GM23338 (cell line): ENCODE data around the gene P3H4. TPM values are rescaled to one million over a fixed set of nuclear protein-coding genes. Genes with fewer than 3 reads are reported as not detected.
A peak's percentile ranks its signal among the peaks of the same experiment; 100 is the strongest.

Experiments used
- ATAC-seq: fragments of 200-7000 bp; cut with Tn5 transposase; 3 replicates; pipeline ENCODE4 v1.9.1; 2020
- DNase-seq: peaks from one replicate; pipeline ENCODE4 v3.0.0-alpha.2; 2015; ENCODE audit warnings: low spot score
- H2AFZ ChIP-seq: fragments of 200-600 bp; sonication (generic); 2 replicates; pipeline ENCODE4 v1.8.0; 2016; ENCODE audit warnings: antibody characterized with exemption, mild to moderate bottlenecking, moderate library complexity
- H3F3A ChIP-seq: fragments of 200-600 bp; sonication (generic); replicated peaks from 2 replicates; pipeline ENCODE4 v1.8.0; 2017; ENCODE audit warnings: antibody characterized with exemption, mixed run types, low read depth
- H3K27ac ChIP-seq: fragments of 200-600 bp; sonication (generic); 2 replicates; pipeline ENCODE4 v1.6.1; 2016; ENCODE audit warnings: low read depth
- H3K27me3 ChIP-seq: fragments of 200-600 bp; sonication (generic); 2 replicates; pipeline ENCODE4 v1.8.0; 2016; ENCODE audit warnings: mild to moderate bottlenecking, mixed run types, moderate library complexity; ENCODE audit not compliant: insufficient read depth
- H3K36me3 ChIP-seq: fragments of 200-600 bp; sonication (generic); 2 replicates; pipeline ENCODE4 v1.8.0; 2016; ENCODE audit warnings: mild to moderate bottlenecking; ENCODE audit not compliant: insufficient read depth
- H3K4me1 ChIP-seq: fragments of 200-600 bp; sonication (generic); 2 replicates; pipeline ENCODE4 v1.8.0; 2016; ENCODE audit warnings: mild to moderate bottlenecking, moderate library complexity; ENCODE audit not compliant: insufficient read depth
- H3K4me2 ChIP-seq: fragments of 200-600 bp; sonication (generic); 2 replicates; pipeline ENCODE4 v1.7.1; 2017; ENCODE audit warnings: mixed run types
- H3K4me3 ChIP-seq: fragments of 200-600 bp; sonication (generic); 2 replicates; pipeline ENCODE4 v1.6.1; 2016; ENCODE audit warnings: mixed run types
- H3K79me2 ChIP-seq: fragments of 200-600 bp; sonication (generic); replicated peaks from 2 replicates; pipeline ENCODE4 v1.8.0; 2017; ENCODE audit warnings: mild to moderate bottlenecking; ENCODE audit not compliant: insufficient read depth
- H3K9me2 ChIP-seq: fragments of 200-600 bp; sonication (generic); 2 replicates; pipeline ENCODE4 v1.8.0; 2017; ENCODE audit not compliant: insufficient read depth
- H4K20me1 ChIP-seq: fragments of 200-600 bp; sonication (generic); replicated peaks from 2 replicates; pipeline ENCODE4 v1.8.0; 2017; ENCODE audit warnings: mild to moderate bottlenecking; ENCODE audit not compliant: insufficient read depth
- H3K27ac Mint-ChIP-seq: 2 replicates; pipeline ENCODE4 v1.8.0; 2020; ENCODE audit warnings: inconsistent platforms, mild to moderate bottlenecking, moderate library complexity, mixed read lengths
- H3K27me3 Mint-ChIP-seq: 3 replicates; pipeline ENCODE4 v1.8.0; 2022; ENCODE audit warnings: low read depth, mild to moderate bottlenecking, moderate library complexity, mixed read lengths, inconsistent platforms; ENCODE audit not compliant: insufficient read depth, poor library complexity
- H3K36me3 Mint-ChIP-seq: 3 replicates; pipeline ENCODE4 v1.8.0; 2021; ENCODE audit warnings: low read depth, mild to moderate bottlenecking, inconsistent platforms, moderate library complexity, mixed read lengths
- H3K4me1 Mint-ChIP-seq: 3 replicates; pipeline ENCODE4 v1.8.0; 2020; ENCODE audit warnings: mild to moderate bottlenecking, inconsistent platforms, mixed read lengths
- H3K4me3 Mint-ChIP-seq: 3 replicates; pipeline ENCODE4 v1.8.0; 2021; ENCODE audit warnings: moderate library complexity, mild to moderate bottlenecking, inconsistent platforms, mixed read lengths
- H3K9me3 Mint-ChIP-seq: 3 replicates; pipeline ENCODE4 v1.8.0; 2020; ENCODE audit warnings: moderate library complexity, mild to moderate bottlenecking, inconsistent platforms, mixed read lengths
- CREB1 ChIP-seq: fragments of 250-450 bp; sonication (Bioruptor Pico); IDR thresholded peaks from 2 replicates; pipeline ENCODE4 v1.5.0; 2020; ENCODE audit warnings: low read depth, mild to moderate bottlenecking, moderate library complexity
- CTCF ChIP-seq, 2 experiments: fragments of 200-600 bp in 1 of 2; sonication (generic) in 1 of 2; conservative IDR thresholded peaks; 2 replicates each; pipeline versions ENCODE4 v1.5.1 to v1.6.1; 2016 to 2017; ENCODE audit warnings: antibody characterized with exemption in 2 of 2, low read depth in 2 of 2, mild to moderate bottlenecking in 2 of 2, moderate library complexity in 1 of 2
- ETS1 ChIP-seq: IDR thresholded peaks from 2 replicates; pipeline ENCODE4 v1.6.1; 2016; ENCODE audit warnings: antibody characterized with exemption
- EZH2 ChIP-seq: fragments of 200-600 bp; sonication (generic); IDR thresholded peaks from one replicate; pipeline ENCODE4 v1.8.0; 2017; ENCODE audit warnings: antibody characterized with exemption, mild to moderate bottlenecking, low read depth; ENCODE audit not compliant: unreplicated experiment
- EZH2phosphoT487 ChIP-seq: fragments of 200-600 bp; sonication (generic); IDR thresholded peaks from one replicate; pipeline ENCODE4 v1.8.1; 2018; ENCODE audit warnings: antibody characterized with exemption; ENCODE audit not compliant: unreplicated experiment
- JUNB ChIP-seq: IDR thresholded peaks from one replicate; pipeline ENCODE4 v1.6.1; 2016; ENCODE audit warnings: antibody characterized with exemption; ENCODE audit not compliant: unreplicated experiment
- NANOG ChIP-seq: IDR thresholded peaks from 2 replicates; pipeline ENCODE4 v1.6.1; 2016; ENCODE audit warnings: antibody characterized with exemption, borderline replicate concordance
- POLR2AphosphoS5 ChIP-seq: IDR thresholded peaks from 2 replicates; pipeline ENCODE4 v1.6.1; 2016; ENCODE audit warnings: antibody characterized with exemption, low read depth
- REST ChIP-seq: IDR thresholded peaks from one replicate; pipeline ENCODE4 v1.6.1; 2018; ENCODE audit warnings: antibody characterized with exemption; ENCODE audit not compliant: unreplicated experiment
- STAT1 ChIP-seq: IDR thresholded peaks from one replicate; pipeline ENCODE4 v1.6.1; 2016; ENCODE audit warnings: antibody characterized with exemption; ENCODE audit not compliant: unreplicated experiment
- ZNF114 ChIP-seq: fragments of 250-450 bp; sonication (Bioruptor Pico); IDR thresholded peaks from 2 replicates; pipeline ENCODE4 v1.5.0; 2020; ENCODE audit warnings: mild to moderate bottlenecking, moderate library complexity
- ZNF331 ChIP-seq: fragments of 250-450 bp; sonication (Bioruptor Pico); IDR thresholded peaks from 2 replicates; pipeline ENCODE4 v1.5.0; 2020; ENCODE audit warnings: low read depth, mild to moderate bottlenecking, moderate library complexity
- polyA plus RNA-seq: library from polyadenylated mRNA; unstranded; fragments of >200 nt; fragmentation: Nextera tagmentation; extraction: Ambion mirVana; gene quantifications from 2 replicates; pipeline ENCODE4 v1.2.1, GENCODE V29; 2016
- total RNA-seq: library from RNA; depleted of rRNA; stranded (reverse); fragments of >200 nt; shearing (Covaris generic); gene quantifications from 2 replicates; pipeline ENCODE4 v1.2.3, GENCODE V29; 2014

Gene P3H4
- total and polyA plus RNA-seq, 2 experiments from 2014 or later, result 16.0 to 33.3 TPM

- TF ChIP-seq REST (peak; percentile 6), NANOG (no peak), CREB1 (no peak), EZH2phosphoT487 (no peak), EZH2 (no peak), POLR2AphosphoS5 (peak; percentile 30; the same call in 1 of the 2 replicates), ZNF331 (CRISPR knock-in tag) (no peak), STAT1 (no peak)
Measured at GRCh38 chr17:41801374-41802271, 10.1 kb downstream of the P3H4 start (continued).

- peak overlapping the region; percentile 68 for H3K27ac ChIP-seq
- H2AFZ ChIP-seq, result no peak overlapping the region
- H3K4me3 Mint-ChIP-seq, result peak overlapping the region; percentile 53
- H3K27ac Mint-ChIP-seq, result peak overlapping the region; percentile 88
- H3K36me3 ChIP-seq, result no peaks in the 10 kb centered on the region
- H3K79me2 ChIP-seq, result no peaks in the 10 kb centered on the region
- H3K4me3 ChIP-seq, result peak overlapping the region; percentile 48
- peaks cover 7% of the 10 kb centered on the region; the same call in 1 of the 2 replicates for H3K27me3 ChIP-seq
- no peaks in the 10 kb centered on the region for H3K9me2 ChIP-seq
- no peaks in the 10 kb centered on the region for H3K9me3 Mint-ChIP-seq
- H3K4me2 ChIP-seq, result peak overlapping the region; percentile 79
- peaks cover 26% of the 10 kb centered on the region for H3K4me1 Mint-ChIP-seq
- peaks cover 5% of the 10 kb centered on the region; the same call in 1 of the 2 replicates for H3F3A ChIP-seq
- ATAC-seq, result peak; percentile 87
- H3K4me1 ChIP-seq, result peaks cover 14% of the 10 kb centered on the region
- H4K20me1 ChIP-seq, result no peaks in the 10 kb centered on the region; the same call in 1 of the 2 replicates
- peaks cover 27% of the 10 kb centered on the region for H3K27me3 Mint-ChIP-seq
- peaks cover 27% of the 10 kb centered on the region for H3K36me3 Mint-ChIP-seq
- peak; percentile 94 for DNase-seq
- TF ChIP-seq REST (no peak), EZH2 (no peak), CREB1 (0 out of 2 replicates have a peak, but pooled peaks have one; percentile 33), JUNB (no peak), ZNF331 (CRISPR knock-in tag) (no peak), ETS1 (no peak), ZNF114 (CRISPR knock-in tag) (no peak), EZH2phosphoT487 (no peak), POLR2AphosphoS5 (peak; percentile 35; the same call in 1 of the 2 replicates), CTCF (conservative IDR thresholded peaks at IDR 0.05; ENCODE audit: low read depth in 2 of 2) (no peak; a peak in 1 of 4 replicates)
Measured at GRCh38 chr17:41800601-41801373, 11.0 kb downstream of the P3H4 start.
